ENCODE results near the gene SHD.
"Not testable (repeated sequence)": the region's sequence is repeated elsewhere in the genome, so short reads cannot be mapped to it uniquely, and the experiment has no call there.

Gene SHD

GRCh38 chr19:4278419-4279266 is at the start of gene SHD:
TSS of gene SHD (plus strand) at chr19:4279266. CDS start at chr19:4280064, 798 bp downstream.
- no peak for DNase-seq (ENCODE audit: low read depth)

- DNase-seq (ENCODE audit: low read depth): not testable (repeated sequence)
These were observed 48.8 kb upstream of the SHD start for GRCh38 chr19:4230237-4230636.

- DNase-seq (ENCODE audit: low read depth): not testable (repeated sequence)
These were observed 47.5 kb upstream of the SHD start for GRCh38 chr19:4231521-4231920.

- DNase-seq (ENCODE audit: low read depth): not testable (repeated sequence)
These were observed 46.9 kb upstream of the SHD start for GRCh38 chr19:4232139-4232538.

GRCh38 chr19:4232614-4233281 is 46.3 kb upstream of the SHD start:
- DNase-seq (ENCODE audit: low read depth): no peak

- DNase-seq (ENCODE audit: low read depth): no peak
These were observed 45.7 kb upstream of the SHD start for GRCh38 chr19:4233282-4233853.

GRCh38 chr19:4234142-4234861 is 44.8 kb upstream of the SHD start:
- no peak for DNase-seq (ENCODE audit: low read depth)

- no peak for DNase-seq (ENCODE audit: low read depth)
These were observed 44.2 kb upstream of the SHD start for GRCh38 chr19:4234862-4235201.

- not testable (repeated sequence) for DNase-seq (ENCODE audit: low read depth)
These were observed 41.6 kb upstream of the SHD start for GRCh38 chr19:4237510-4237909.

- DNase-seq (ENCODE audit: low read depth): no peak
These were observed 40.2 kb upstream of the SHD start for GRCh38 chr19:4238831-4239230.

- DNase-seq (ENCODE audit: low read depth): no peak
These were observed 37.1 kb upstream of the SHD start for GRCh38 chr19:4241824-4242430.

GRCh38 chr19:4245938-4246337 is 33.1 kb upstream of the SHD start:
- not testable (repeated sequence) for DNase-seq (ENCODE audit: low read depth)

GRCh38 chr19:4246767-4247593 is 32.1 kb upstream of the SHD start, which contains the start of gene YJU2:
TSS of gene YJU2 (plus strand) at chr19:4247080. CDS start at chr19:4247147, 67 bp downstream.
- peak; percentile 99 for DNase-seq (ENCODE audit: low read depth)

GRCh38 chr19:4256563-4256962 is 22.5 kb upstream of the SHD start:
- DNase-seq (ENCODE audit: low read depth): no peak

- no peak for DNase-seq (ENCODE audit: low read depth)
These were observed 22.0 kb upstream of the SHD start for GRCh38 chr19:4257025-4257424.

GRCh38 chr19:4258181-4258580 is 20.9 kb upstream of the SHD start:
- DNase-seq (ENCODE audit: low read depth): no peak

GRCh38 chr19:4260613-4261191 is 18.4 kb upstream of the SHD start:
- no peak for DNase-seq (ENCODE audit: low read depth)

GRCh38 chr19:4264812-4265211 is 14.3 kb upstream of the SHD start:
- no peak for DNase-seq (ENCODE audit: low read depth)

- no peak for DNase-seq (ENCODE audit: low read depth)
These were observed 12.6 kb upstream of the SHD start for GRCh38 chr19:4266253-4267000.

Data from fibroblast of the conjunctiva (primary cell).